HG03558 (cell line): Measurements from ENCODE around the gene RDH8.

Source experiments
- ATAC-seq: cut with Tn5 transposase; IDR thresholded peaks from one replicate; pipeline ENCODE4 v1.9.1; 2021; ENCODE audit warnings: moderate number of reproducible peaks; ENCODE audit not compliant: unreplicated experiment; ENCODE audit errors: extremely low read depth

The RDH8 gene, protein sequence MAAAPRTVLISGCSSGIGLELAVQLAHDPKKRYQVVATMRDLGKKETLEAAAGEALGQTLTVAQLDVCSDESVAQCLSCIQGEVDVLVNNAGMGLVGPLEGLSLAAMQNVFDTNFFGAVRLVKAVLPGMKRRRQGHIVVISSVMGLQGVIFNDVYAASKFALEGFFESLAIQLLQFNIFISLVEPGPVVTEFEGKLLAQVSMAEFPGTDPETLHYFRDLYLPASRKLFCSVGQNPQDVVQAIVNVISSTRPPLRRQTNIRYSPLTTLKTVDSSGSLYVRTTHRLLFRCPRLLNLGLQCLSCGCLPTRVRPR

GRCh38 chr19:10013316-10013715, at the start of gene RDH8:
Gene RDH8, plus strand, starts transcription at chr19:10013483. Its CDS starts 15 bp downstream, at chr19:10013498.
- no peak for ATAC-seq

DNA sequence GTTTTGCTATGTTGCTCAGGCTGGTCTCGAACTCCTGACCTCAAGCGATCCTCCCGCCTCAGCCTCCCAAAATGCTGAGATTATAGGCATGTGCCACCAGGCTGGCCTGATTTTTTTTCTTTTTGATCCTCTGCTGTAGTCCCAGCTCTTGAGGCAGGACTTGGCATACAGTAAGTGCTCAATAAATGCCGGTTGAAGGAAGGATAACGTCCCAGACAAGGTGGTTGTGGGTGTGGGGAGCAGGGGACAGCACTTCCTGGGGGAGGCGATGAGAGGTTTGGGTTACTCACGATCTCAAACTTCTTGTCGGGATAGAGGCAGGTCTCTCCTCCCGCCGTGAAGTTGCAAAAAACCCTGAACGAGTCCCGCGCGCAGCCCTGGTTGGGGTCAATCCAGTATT, 47.3 kb upstream of the RDH8 start:
- ATAC-seq = no peak

DNA sequence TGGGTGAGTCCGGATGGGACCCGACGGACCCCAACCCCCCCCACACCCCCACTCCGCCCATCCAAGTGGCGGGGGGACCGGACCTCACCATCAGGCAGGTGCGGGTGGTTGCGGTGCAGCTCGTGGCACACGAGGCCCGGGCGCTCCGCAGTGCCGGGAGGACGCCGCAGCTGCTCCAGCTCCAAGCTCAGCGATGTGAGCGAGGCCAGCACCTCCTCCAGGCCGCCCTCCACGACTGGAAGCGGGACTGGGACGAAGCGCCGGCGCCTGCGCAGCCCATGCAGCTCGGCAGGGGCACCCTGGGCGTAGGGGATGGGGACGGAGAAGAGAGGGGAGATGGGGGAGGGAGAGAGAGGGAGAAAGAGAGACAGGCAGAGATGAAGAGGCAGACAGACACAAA, 46.8 kb upstream of the RDH8 start:
- ATAC-seq = no peak

DNA sequence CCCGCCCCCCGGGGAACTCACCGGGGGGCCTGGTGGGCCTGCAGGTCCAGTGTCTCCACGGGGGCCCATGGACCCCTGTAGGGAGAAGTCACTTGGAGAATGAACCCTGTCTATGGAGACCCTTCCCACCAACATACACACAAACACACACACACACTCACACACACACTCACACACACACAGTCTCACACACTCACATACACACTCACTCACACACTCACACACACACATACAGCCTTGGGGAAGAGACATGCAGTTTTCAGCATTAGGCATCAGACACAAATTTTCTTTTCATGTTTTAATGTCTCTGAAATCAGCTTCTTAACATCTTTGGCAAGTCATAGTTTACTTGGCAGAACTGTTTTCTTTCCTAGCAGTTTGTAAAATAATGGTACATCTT, 46.0 kb upstream of the RDH8 start:
- no peak for ATAC-seq

DNA sequence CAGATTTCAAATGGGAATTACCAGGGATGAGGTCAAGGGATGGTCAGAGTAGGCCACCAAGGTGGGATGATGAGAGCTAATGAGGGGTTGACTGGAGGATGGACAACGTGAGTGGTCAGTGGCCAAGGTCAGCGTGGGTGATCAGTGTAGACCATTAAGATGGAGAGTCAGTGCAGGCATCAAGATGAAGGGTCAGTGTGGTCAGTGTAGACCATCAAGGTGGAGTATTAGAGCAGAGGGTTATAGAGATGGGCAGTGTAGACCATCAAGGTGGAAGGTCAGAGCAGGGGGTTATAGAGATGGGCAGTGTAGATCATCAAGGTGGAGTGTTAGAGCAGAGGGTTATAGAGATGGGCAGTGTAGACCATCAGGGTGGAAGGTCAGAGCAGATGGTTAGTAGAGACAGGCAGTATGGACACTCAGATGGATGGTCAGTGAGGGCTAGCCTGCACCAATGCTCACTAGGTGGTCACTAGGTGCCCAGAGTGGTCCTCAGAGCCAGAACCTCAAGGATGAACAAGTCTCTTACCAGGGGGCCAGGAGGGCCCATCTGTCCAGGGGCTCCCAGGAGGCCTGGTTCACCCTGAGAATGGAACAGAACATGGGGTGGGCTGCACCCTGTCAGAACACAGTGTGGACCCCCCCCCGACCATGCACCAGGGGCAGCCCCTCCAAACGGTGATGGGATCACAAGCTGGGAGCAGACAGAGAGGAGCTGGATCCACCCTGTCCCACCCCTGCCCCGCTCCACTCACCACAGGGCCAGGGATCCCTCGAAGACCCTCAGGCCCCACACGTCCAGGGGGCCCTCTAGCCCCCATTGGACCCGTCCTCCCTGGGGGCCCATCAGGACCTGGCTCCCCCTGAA, 44.2 kb upstream of the RDH8 start:
- ATAC-seq = no peak

GRCh38 chr19:9969688-9969975, 43.7 kb upstream of the RDH8 start:
- no peak for ATAC-seq

GRCh38 chr19:9970481-9970880, 42.8 kb upstream of the RDH8 start:
- no peak for ATAC-seq

GRCh38 chr19:9971166-9971897, 42.0 kb upstream of the RDH8 start:
- no peak for ATAC-seq

GRCh38 chr19:9972103-9972502, 41.2 kb upstream of the RDH8 start:
- ATAC-seq = no peak

GRCh38 chr19:9981406-9982260, 31.6 kb upstream of the RDH8 start:
- ATAC-seq = no peak

DNA sequence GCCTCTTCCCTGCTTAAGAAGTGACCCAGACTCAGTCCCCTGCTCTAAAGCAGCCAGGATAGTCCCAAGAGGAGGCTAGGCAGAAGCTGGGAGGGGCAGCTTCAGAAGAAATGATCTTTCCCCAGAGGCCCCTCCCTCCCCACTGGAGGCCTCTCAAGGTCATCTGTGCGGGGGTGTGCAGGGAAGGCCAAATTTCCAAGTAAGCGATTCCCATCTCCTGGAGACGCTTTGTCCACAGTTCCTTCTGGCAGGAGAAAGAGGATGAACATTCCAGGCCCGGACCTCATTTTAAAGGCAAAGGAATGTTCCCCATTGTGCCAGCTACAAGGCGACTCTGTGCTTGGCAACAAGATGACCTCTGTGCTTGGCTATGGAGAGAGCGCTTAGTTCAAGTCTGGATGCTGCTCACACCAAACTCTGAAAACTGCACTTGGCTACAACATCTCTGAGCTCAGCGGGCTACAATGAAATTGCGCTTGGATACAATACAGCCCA, 26.4 kb upstream of the RDH8 start:
- no peak for ATAC-seq

DNA sequence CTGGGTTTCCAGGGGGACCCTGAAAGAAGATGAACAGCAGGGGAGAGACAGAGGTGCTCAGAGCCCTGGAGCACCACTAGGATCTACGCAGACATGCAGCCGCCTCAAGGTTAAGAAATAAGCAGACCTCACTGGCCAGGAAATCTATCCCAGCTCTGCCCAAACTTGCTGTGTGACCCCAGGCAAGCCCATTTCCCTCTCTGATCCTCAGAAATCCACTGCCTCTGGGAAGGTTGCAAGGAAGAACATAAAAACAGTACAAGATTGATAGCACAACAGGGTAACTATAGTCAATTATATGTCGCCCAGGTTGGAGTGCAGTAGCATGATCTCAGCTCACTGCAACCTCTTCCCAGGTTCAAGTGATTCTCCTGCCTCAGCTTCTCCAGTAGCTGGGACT, 23.8 kb upstream of the RDH8 start:
- no peak for ATAC-seq

DNA sequence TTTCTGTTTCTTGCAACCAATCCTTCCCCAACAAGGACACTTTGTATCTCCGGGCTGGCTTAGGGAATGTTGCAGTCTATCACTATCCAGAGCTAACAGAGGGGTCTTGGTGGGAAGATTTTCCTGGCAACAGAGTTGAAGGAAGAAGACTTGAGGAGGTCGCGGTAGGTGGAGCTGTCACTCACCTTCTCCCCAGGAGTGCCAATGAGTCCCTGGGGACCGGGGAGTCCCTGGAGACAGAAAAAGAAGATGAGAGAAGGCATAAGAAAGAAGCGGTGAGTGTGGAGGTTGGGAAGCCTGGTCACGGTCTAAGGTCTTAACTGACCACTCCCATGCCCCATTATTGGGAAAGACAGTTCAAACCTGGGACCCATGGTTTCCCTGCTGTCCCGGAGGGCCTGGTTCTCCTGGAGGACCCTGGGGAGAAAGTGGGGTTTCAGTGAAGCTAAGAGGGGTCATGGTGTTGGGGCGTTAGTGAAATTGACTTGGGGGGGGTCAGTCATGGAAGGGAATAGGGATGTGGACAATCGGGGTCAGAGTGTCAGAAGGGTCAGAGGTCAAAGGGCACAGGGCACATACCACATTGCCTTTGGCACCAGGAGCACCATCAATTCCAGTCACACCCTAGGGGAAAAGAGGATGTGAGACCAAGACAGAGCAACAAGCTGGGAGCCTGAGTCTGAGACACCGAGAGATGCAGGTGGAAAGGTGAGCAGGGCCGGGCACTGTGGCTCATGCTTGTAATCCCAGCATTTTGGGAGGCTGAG, 21.7 kb upstream of the RDH8 start:
- no peak for ATAC-seq

- no peak for ATAC-seq
Measured at GRCh38 chr19:9995084-9995483, 18.2 kb upstream of the RDH8 start.

DNA sequence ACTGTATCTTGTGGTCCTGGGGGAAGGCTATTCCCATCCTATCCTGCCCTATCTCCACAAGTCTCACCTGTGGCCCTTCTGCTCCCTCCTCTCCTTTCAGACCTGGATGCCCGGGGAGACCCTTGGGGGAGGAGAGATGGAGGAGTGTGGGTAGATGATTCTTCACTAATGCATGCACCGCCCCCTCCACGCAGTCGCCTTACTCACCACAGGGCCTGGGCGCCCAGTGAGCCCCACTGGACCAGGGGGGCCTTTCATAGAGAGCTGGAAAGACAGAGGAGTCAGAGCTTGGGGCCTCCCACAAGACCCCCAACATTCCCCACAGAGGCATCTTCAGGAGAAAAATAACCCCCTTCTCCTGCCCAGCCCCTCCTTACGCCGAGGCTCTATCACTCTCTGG, 17.3 kb upstream of the RDH8 start:
- no peak for ATAC-seq

DNA sequence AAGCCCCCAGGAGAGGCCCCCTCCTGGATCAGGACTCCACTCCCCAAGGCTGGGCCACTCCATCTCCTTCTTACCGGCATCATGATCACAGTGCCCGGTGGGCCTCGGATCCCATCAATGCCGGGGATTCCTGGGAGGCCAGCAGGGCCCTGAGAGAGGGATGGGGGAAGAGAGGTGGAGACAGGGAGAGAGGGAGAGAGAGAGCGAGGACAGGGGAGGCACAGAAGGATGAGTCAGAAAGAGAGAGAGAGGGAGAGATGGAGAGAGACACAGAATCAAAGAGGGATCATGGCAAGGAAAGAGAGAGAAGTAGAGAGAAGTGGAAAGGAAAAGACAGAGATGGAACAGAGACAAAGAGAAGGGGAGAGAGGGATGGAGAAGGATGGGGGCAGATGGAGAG, 16.7 kb upstream of the RDH8 start:
- ATAC-seq = no peak

DNA sequence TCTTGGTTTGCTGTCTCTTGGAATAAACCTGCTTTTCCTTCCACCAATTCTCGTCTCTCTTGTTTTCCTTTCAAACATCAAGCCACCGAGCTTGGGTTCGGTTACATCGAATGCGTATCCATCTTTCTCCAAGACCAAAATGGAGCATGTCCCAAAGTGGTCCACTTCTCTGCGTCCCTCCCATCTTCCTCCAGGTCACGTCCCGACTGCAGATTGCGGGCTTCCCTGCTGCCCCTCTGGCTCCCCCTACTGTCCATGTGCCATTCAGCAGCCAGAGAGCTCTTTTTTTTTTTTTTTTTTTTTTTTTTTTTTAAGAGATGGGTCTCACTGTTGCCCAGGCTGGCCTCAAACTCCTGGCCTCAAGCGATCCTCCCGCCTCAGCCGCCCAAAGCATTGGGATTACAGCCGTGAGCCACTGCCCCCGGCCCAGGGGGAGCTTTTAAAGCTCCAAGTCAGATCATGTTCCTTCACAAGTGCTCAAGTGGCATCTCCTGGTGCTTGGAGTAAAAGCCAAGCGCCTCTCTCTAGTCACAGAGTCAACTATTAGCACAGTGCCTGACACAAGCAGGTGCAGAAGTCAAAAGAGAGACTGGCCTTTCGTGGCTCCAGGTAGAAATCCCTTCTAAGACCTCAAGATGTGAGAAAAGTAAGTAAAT, 13.0 kb upstream of the RDH8 start:
- no peak for ATAC-seq

GRCh38 chr19:10001899-10002298, 11.4 kb upstream of the RDH8 start:
- ATAC-seq = no peak

DNA sequence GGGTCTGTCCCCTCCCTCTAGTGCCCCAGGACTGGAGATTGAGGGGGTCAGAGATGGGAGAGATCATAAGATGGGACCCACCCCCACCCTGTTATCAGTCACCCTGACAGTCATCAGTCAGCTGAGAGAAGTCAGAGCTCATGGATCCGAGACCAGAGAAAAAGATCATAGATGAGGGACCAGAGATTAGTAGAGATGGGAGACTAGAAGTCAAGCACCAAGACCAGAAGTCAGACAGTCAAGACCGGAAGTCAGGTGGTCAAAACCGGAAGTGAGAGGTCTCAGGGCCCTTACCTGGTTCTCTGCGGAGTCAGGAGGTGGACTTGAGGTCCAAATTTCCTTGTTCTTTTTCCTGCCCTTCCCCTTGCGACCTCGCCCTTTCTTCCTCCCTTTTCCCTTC, 10.0 kb upstream of the RDH8 start:
- no peak for ATAC-seq
